Panc1 (cell line): ENCODE data around the gene FCMR. TPM values are rescaled to one million over a fixed set of nuclear protein-coding genes. Genes with fewer than 3 reads are reported as not detected.

ENCODE experiments used
- ATAC-seq: fragments of 200-7000 bp; cut with Tn5 transposase; 2 replicates; pipeline ENCODE4 v1.9.1; 2020; ENCODE audit warnings: mild to moderate bottlenecking, moderate library complexity
- BruUV-seq: library from RNA; stranded (reverse); fragments of 400-500 nt; replicated peaks from 2 replicates; lab custom pipeline; 2021; lab: Mats Ljungman, UMichigan
- CTCF ChIA-PET: fragments of 300-600 bp; sonication (Branson Sonifier 250); formaldehyde crosslinking; loops from one replicate; lab custom pipeline; 2022; ENCODE audit warnings: antibody characterized with exemption; lab: Charles Lee
- POLR2A ChIA-PET: fragments of 300-600 bp; sonication (Branson Sonifier 250); formaldehyde crosslinking; loops from one replicate; lab custom pipeline; 2022; ENCODE audit warnings: antibody characterized with exemption; lab: Charles Lee
- DNase-seq: peaks from one replicate; pipeline ENCODE4 v3.0.0-alpha.2; 2010; ENCODE audit warnings: low read depth, low spot score
- H3K27ac ChIP-seq: 2 replicates; pipeline ENCODE4 v1.5.1; 2011; ENCODE audit warnings: mild to moderate bottlenecking, low read length, inconsistent platforms
- H3K27me3 ChIP-seq: fragments of 200-500 bp; sonication (Bioruptor generic); 2 replicates; pipeline ENCODE4 v1.6.0; 2014; ENCODE audit warnings: low read length, inconsistent platforms; ENCODE audit not compliant: control insufficient read depth, insufficient read depth
- H3K36me3 ChIP-seq: fragments of 200-500 bp; sonication (Bioruptor generic); 2 replicates; pipeline ENCODE4 v1.5.1; 2014; ENCODE audit warnings: inconsistent platforms, mild to moderate bottlenecking, low read length, moderate library complexity; ENCODE audit not compliant: control insufficient read depth, insufficient read depth
- H3K4me1 ChIP-seq: 2 replicates; pipeline ENCODE4 v1.5.1; 2011; ENCODE audit warnings: inconsistent platforms, mild to moderate bottlenecking, low read length, moderate library complexity; ENCODE audit not compliant: control insufficient read depth, insufficient read depth
- H3K4me3 ChIP-seq, 2 experiments: 2 replicates each; pipeline ENCODE4 v1.5.1; 2011 to 2012; ENCODE audit warnings: low read depth in 2 of 2, low read length in 2 of 2, mild to moderate bottlenecking in 2 of 2, inconsistent platforms in 1 of 2, moderate library complexity in 1 of 2
- H3K9me3 ChIP-seq: fragments of 200-500 bp; sonication (Bioruptor generic); 2 replicates; pipeline ENCODE4 v1.5.1; 2014; ENCODE audit warnings: low read depth, mild to moderate bottlenecking, inconsistent platforms, low read length, moderate library complexity; ENCODE audit not compliant: control insufficient read depth, insufficient read depth
- CTCF ChIP-seq: fragments of 450-650 bp; IDR thresholded peaks from 2 replicates; pipeline ENCODE4 v1.5.1; 2017; ENCODE audit warnings: mild to moderate bottlenecking
- POLR2AphosphoS5 ChIP-seq: IDR thresholded peaks from 2 replicates; pipeline ENCODE4 v1.6.1; 2012; ENCODE audit warnings: mild to moderate bottlenecking, low read depth, low read length, moderate library complexity
- REST ChIP-seq, 2 experiments: IDR thresholded peaks; 2 replicates each; pipeline ENCODE4 v1.6.1; 2011 to 2012; ENCODE audit warnings: low read depth in 2 of 2, control low read depth in 1 of 2, low read length in 1 of 2, mild to moderate bottlenecking in 1 of 2, moderate library complexity in 1 of 2; ENCODE audit not compliant: insufficient read depth in 1 of 2
- SIN3A ChIP-seq: IDR thresholded peaks from 2 replicates; pipeline ENCODE4 v1.6.1; 2012; ENCODE audit warnings: low read depth, mild to moderate bottlenecking, low read length, moderate library complexity, borderline replicate concordance; ENCODE audit not compliant: insufficient read depth
- TCF7L2 ChIP-seq: IDR thresholded peaks from 2 replicates; pipeline ENCODE4 v1.6.1; 2011; ENCODE audit warnings: mild to moderate bottlenecking, low read depth, low read length, inconsistent platforms
- in situ Hi-C: cut with HindIII; loops from 2 replicates; pipeline ENCODE4 v1.10.0; 2016; ENCODE audit warnings: low sequenced_read_pairs, low pct_unique_long_range_greater_than_20kb
- intact Hi-C: fragments of 100-400 bp; cut with micrococcal nuclease; formaldehyde crosslinking; loops from one replicate; pipeline ENCODE4 v1.10.0; 2022; ENCODE audit not compliant: unreplicated experiment
- total RNA-seq: library from RNA; stranded (reverse); gene quantifications from one replicate; pipeline ENCODE4 v1.2.1, GENCODE V29; 2021; ENCODE audit not compliant: unreplicated experiment

The FCMR gene
- total RNA-seq, 1 experiment from 2014 or later = 0.41 TPM

GRCh38 chr1:206868264-206868663 lies 53.5 kb downstream of the FCMR start:
- H3K27me3 ChIP-seq = peaks cover 10% of the 10 kb centered on the region
- ATAC-seq = no peak
- no TSS peak for BruUV-seq
- no peak overlapping the region for H3K27ac ChIP-seq
- H3K4me1 ChIP-seq = no peaks in the 10 kb centered on the region
- ChIA-PET POLR2A (no interaction called here), CTCF (no interaction called here)
- no peak overlapping the region for H3K4me3 ChIP-seq
- no peak for DNase-seq
- no peaks in the 10 kb centered on the region for H3K36me3 ChIP-seq
- intact Hi-C loops = no loop called here
- in situ Hi-C loops = no loop called here
- TF ChIP-seq SIN3A (no peak), CTCF (no peak), TCF7L2 (no peak)
- no peaks in the 10 kb centered on the region for H3K9me3 ChIP-seq

- CTCF ChIA-PET = no interaction called here
- in situ Hi-C loops (no loop called here), intact Hi-C loops (no loop called here)
- H3K4me3 ChIP-seq = no peak overlapping the region
- H3K36me3 ChIP-seq = no peaks in the 10 kb centered on the region
- no TSS peak for BruUV-seq
- TF ChIP-seq REST (IDR thresholded peaks at IDR 0.05; ENCODE audit: insufficient read depth in 1 of 2, low read depth in 2 of 2, low read length in 1 of 2) = no peak
- no peak for TF ChIP-seq POLR2AphosphoS5
- no peak for TF ChIP-seq CTCF
- no peak for TF ChIP-seq TCF7L2
- no peak for TF ChIP-seq SIN3A
- H3K27me3 ChIP-seq = peaks cover 13% of the 10 kb centered on the region
- no peaks in the 10 kb centered on the region for H3K4me1 ChIP-seq
- DNase-seq (no peak), ATAC-seq (no peak)
- H3K9me3 ChIP-seq = no peaks in the 10 kb centered on the region
- POLR2A ChIA-PET = no interaction called here
- H3K27ac ChIP-seq = no peak overlapping the region
Observed at GRCh38 chr1:206867716-206868115, 54.0 kb downstream of the FCMR start.
